Ishikawa (cell line): ENCODE measurements around the gene GSTM2.

ENCODE experiments used
- CEBPB ChIP-seq: IDR thresholded peaks from 2 replicates; pipeline ENCODE4 v1.6.1; 2012
- RAD21 ChIP-seq: IDR thresholded peaks from 2 replicates; pipeline ENCODE4 v1.6.1; 2012; ENCODE audit warnings: low read depth
- YY1 ChIP-seq: IDR thresholded peaks from 2 replicates; pipeline ENCODE4 v1.6.1; 2012; ENCODE audit warnings: low read depth
- TF ChIP-seq, protein P1 (sequence below): IDR thresholded peaks from 2 replicates; pipeline ENCODE4 v1.6.1; 2012

DNA sequence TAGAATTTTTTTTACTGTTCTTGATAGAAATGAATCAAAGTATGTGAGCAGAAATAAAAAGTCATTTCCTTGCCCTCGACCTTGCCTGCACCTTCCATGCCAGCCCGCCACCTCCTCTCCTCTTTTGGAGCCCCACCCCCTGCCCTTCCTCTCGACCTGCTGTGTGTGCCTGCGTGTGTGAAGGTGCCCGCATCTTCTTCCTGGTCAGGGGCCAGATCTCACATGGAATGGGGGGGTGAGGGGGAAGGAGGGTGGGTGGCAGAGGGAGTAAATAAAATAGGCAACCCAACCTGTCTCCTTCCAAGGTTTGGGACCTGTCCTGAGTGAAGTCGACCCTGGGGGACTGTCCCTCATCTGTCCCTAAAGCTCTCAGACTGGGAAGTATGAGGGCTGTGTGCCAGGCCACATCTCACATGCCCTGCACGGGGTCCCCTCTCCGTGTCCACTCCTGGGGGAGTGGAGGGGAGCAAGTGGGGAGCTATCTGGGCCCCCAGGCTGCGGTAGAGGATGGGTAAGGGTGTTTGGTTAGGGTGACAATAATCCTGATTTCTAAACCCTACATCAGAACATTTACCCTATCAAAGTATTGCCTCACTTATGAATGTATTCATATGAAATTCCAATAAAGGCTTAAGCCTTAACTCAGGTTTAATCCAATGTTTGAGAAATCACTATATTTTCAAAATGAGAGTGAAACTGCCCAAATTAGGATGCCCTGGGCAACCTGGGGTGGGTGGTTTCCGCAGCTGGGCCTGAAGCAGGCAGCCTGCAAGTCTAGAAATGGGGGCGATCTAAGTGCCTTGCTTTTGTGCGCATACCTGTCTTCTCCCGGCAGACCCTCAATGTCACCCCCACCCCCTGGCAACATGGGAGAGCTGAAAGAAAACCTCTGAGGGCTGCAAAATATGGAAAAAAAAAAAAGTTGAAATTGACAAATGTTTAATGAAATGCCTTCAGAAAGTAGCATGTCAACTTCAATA is 32.8 kb upstream of the GSTM2 start:
- TF ChIP-seq CEBPB: no peak
- no peak for TF ChIP-seq RAD21
- TF ChIP-seq, protein P1, sequence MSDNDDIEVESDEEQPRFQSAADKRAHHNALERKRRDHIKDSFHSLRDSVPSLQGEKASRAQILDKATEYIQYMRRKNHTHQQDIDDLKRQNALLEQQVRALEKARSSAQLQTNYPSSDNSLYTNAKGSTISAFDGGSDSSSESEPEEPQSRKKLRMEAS: no peak
- TF ChIP-seq YY1: no peak
